Measurements from ENCODE around the gene GRIK4.
A peak's percentile ranks its signal among the peaks of the same experiment; 100 is the strongest.

The GRIK4 gene

DNA sequence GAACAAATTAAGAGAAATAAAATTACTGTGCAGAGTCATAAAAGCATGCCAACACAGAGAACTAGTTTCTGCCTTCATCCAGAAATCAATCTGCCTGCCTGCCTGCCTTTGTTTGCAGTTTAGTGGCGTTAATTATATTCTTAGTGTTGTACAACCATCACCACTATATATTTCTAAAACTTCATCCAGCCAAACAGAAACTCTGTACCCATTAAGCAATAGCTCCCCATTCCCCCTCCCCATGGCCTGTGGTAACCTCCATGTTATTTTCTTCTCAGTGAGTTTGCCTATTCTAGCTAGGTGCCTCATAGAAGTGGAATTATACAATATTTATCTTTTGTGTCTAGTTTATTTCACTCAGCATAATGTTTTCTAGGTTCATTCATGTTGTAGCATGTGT, 329.1 kb downstream of the GRIK4 start:
- no peak for DNase-seq (ENCODE audit: low read depth)

DNA sequence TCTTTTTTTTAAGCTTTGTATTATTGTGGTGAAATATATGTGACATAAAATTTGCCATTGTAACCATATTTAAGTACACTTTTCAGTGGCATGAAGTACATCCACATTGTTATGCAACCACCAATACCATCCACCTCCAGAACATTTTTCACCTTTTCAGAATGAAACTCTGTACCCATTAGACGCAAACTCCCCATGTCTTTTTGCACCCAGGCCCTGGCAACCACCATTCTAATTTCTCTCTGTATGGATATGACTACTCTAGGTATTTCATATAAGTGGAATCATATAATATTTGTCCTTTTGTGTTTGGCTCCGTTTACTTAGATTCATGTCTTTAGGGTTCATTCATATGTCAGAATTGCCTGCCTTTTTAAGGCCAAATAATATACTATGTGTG, 329.5 kb downstream of the GRIK4 start:
- no peak for DNase-seq (ENCODE audit: low read depth)

DNA sequence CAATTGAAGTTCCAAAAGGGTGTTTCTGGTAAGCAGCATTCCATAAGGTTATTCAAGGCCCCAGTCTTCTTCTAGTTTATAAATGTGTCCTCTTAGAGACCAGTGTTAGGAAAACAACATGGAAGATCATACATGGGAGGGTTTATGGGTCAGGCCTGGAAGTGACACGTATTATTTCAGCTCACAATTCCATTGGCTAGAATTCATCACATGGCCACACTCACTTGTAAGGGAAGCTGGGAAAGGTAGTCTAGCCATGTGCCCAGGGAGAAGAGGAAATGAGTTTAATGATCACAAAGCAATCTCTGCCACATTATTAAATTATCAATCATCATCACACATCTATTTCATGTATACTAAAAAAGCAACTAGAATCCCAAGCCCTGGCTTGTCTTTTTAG, 330.6 kb downstream of the GRIK4 start:
- DNase-seq (ENCODE audit: low read depth) = peak; percentile 2

GRCh38 chr11:120853435-120853834, 341.9 kb downstream of the GRIK4 start:
- DNase-seq (ENCODE audit: low read depth) = no peak

DNA sequence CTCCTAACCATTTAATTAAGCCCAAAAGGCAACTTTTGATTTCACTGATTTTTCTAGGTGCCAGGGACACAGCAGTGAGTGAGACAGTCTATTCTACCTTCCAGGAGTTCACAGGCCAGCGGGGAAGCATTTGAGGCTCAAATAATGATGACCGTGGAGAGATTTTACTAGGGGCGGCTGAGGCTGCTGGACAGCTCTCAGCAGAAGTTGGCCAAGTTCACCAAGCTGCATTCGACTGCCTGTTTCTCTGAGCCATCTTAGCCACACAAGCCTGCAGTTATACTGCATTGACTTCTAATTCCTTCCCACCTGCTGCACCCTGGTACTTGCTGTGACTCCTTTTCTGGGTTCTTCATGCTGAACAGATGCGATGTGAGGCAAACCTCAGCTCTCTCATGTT, 343.4 kb downstream of the GRIK4 start:
- no peak for DNase-seq (ENCODE audit: low read depth)

DNA sequence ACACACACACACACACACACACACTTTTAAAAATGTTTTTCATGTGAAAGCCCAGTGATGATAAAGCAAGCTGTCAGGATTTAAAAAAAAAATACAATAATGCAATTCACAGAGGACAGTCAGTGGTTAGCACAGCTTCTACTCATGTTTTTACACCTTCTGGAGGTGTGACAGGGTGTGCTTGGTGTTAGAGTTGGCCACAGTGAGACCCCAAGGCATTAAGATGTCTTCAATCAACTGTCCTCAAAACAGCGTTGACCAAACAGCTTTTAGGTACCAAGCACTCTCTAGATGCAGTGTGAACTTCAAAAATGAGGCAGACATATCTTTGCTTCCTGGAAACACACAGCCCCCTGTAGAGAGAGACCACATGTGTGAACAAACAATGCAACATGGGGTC, 346.0 kb downstream of the GRIK4 start:
- no peak for DNase-seq (ENCODE audit: low read depth)

GRCh38 chr11:120858740-120859139, 347.2 kb downstream of the GRIK4 start:
- peak; percentile 47 for DNase-seq (ENCODE audit: low read depth)

DNA sequence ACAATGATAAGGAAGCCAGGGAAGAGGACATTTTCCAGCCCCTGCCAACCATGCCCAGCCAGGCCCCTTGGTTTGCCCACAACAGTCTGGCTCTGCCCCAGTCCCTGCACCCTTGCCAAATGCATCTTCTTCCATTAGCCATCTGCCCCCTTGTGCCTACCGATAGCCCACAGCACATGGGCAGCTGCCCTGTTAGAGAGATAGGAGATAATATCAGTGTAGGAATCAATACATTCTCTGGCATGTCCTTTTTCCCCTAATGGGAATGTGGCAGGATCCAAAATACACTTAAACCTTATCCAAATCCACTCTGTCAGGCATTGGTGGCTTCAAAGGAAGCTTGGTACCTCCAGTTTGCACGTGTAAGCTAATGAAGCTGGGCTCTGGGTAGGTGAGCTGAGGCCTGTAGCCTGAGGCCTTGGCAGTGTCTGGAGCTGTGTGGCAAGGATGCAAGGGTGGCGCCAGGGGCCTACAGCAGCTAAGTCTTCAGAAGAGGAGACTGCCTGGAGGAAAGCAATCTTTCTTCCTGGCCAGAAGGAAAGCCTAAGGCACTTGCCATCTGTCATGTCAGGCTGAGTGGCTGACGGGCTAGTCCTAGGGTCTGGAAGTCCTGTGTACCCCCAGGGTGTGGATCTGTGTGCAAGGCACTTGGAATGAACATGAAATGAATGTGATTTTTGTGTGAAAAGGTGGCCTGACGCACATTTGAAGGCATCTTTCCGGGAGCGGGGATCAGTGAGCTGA, 348.2 kb downstream of the GRIK4 start:
- no peak for DNase-seq (ENCODE audit: low read depth)

DNA sequence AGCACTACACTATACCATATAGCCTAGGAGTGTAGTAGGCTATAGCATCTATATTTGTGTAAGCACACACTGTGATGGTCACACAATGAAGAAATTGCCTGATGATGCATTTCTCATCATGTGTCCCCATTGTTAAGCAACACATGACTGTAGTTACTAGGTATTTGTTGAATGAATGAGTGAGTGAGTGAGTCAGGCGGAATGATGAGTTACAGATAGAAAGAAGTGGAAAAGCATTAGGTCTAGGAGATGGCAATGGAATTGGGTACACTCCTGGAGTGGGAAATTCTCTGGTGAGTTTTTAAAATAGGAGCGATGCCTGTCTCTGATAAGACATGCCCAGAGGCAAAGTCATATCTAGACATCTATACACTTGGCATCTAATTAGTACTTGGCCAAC, 351.8 kb downstream of the GRIK4 start:
- DNase-seq (ENCODE audit: low read depth) = no peak

DNA sequence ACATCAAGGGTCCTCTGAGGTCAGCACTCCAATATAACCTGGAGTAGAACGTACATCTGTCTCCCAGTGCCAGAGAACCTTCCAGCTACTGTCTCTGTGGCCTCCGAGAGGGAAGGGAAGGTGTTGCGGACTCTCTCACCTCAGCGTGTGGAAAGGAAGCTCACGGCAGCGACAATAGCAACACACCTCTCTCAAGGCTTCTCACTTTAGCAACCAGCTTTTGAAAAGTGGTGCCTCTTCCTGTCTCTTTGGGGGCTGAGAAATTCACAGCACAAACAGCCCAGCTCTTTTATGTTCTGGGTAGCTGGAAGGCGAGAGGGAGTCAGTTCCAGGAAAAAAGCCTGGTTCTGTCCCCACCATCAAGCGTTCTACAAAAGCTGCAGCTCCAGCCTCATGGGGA, 355.5 kb downstream of the GRIK4 start:
- no peak for DNase-seq (ENCODE audit: low read depth)

DNA sequence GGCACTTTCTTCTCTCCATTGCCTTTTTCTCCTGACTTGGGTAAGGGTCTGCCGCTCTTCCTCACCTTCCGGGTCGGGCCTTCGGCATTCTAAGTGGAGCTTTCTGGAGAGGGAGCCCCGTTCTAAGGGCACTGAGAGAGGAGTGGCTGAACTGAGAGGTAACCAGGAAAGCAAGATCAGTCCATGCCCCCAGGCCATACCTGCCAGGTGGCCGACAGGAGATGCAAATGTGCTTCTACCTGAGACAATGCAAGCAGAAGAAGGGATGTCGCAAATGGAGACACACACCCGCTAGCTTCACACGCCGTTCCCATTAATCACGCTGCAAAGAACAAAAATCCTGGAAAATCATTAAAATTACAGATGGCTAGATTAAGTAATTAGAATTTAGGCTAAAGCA, 356.0 kb downstream of the GRIK4 start:
- DNase-seq (ENCODE audit: low read depth) = no peak

GRCh38 chr11:120867988-120868387, 356.4 kb downstream of the GRIK4 start:
- DNase-seq (ENCODE audit: low read depth) = no peak

- no peak for DNase-seq (ENCODE audit: low read depth)
These were observed 357.5 kb downstream of the GRIK4 start for GRCh38 chr11:120869097-120869496.

GRCh38 chr11:120869516-120870011, 358.0 kb downstream of the GRIK4 start:
- DNase-seq (ENCODE audit: low read depth) = no peak

GRCh38 chr11:120871194-120871593, 359.6 kb downstream of the GRIK4 start:
- no peak for DNase-seq (ENCODE audit: low read depth)

- no peak for DNase-seq (ENCODE audit: low read depth)
These were observed 360.4 kb downstream of the GRIK4 start for GRCh38 chr11:120871924-120872323.

DNA sequence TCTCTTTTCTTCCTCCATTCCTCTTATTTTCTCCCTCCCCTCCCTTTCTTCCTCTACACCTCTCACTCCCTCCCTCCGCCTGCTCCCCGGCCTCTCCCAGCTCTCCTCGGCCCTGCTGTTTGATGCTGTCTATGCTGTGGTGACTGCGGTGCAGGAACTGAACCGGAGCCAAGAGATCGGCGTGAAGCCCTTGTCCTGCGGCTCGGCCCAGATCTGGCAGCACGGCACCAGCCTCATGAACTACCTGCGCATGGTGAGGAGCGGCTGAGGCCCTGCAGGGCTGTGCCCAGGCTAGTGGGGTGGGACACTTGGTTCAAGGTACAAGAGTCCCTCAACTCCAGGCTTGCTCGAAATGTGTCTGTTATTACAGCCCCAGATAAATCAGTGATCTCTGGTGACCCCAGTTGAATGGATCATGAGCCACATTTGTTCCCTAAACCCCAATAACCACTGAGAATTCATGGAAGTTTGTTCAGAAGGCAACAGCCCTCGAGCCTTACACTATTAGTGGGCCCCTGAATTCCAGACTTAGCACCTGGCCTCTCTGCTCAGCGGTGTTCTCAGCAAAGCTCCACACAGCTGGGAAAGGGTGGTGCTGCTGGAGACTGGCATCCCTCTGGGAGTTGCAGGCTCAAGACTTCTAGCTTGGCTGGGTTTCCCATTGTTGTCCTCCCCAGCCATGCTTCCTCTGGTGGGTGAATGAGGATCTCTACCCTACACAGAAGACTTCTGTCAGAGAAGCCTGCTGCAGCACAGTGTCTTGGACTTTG, 362.6 kb downstream of the GRIK4 start:
- no peak for DNase-seq (ENCODE audit: low read depth)

GRCh38 chr11:120875986-120876385, 364.4 kb downstream of the GRIK4 start:
- DNase-seq (ENCODE audit: low read depth) = no peak

- DNase-seq (ENCODE audit: low read depth) = no peak
These were observed 366.3 kb downstream of the GRIK4 start for GRCh38 chr11:120877746-120878365.

GRCh38 chr11:120878781-120879180, 367.2 kb downstream of the GRIK4 start:
- no peak for DNase-seq (ENCODE audit: low read depth)

GRCh38 chr11:120880498-120881175, 369.1 kb downstream of the GRIK4 start:
- no peak for DNase-seq (ENCODE audit: low read depth)

- DNase-seq (ENCODE audit: low read depth) = no peak
These were observed 370.0 kb downstream of the GRIK4 start for GRCh38 chr11:120881596-120881995.
